ENCODE data around the gene ENG. TPM values are rescaled to one million over a fixed set of nuclear protein-coding genes. Genes with fewer than 3 reads are reported as not detected.

Gene ENG
- total RNA-seq, 1 experiment from 2014 or later = 0.76 TPM

DNA sequence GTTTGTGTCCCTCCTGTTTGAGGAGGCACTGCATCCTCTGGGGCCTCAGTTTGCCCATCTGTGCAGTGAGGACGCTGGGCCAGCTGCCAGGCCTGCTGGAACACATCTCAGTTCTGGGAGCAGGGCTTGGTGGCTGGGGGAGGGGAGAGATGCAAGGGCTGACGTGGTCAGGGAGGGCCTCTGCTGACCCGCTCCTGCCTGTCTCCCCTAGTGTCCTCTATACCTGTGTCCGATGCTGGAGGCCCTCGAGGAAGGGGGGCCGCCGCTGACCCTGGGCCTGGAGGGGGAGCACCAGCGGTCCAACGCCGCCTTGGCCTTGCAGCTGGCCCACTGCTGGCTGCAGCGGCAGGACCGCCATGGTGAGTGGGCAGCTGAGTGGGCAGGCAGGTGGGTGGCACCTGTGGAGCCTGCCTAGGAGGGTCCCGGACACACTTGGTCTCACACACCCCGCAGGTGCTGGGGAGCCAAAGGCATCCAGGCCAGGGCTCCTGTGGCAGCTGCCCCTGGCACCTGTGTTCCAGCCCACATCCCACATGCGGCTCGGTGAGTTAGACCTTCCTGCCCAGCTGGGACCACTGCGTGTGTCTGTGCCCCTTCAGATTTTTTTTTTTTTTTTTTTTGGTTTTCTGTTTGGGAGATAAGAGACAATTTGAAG is 46.0 kb downstream of the ENG start:
- Histone ChIP-seq H3K36me3 (ENCODE audit: control insufficient read depth in 1 of 2, insufficient read depth in 2 of 2, low read length in 2 of 2) (peaks cover 13 to 45% of the 10 kb centered on the region in 2 experiments; a peak in 3 of 4 replicates), H3K4me1 (ENCODE audit: control insufficient read depth in 1 of 2, insufficient read depth in 2 of 2, low read length in 2 of 2) (peaks cover 8 to 23% of the 10 kb centered on the region in 2 experiments), H3K9me3 (ENCODE audit: control insufficient read depth in 1 of 2, insufficient read depth in 1 of 2, low read depth in 1 of 2, low read length in 2 of 2) (no peaks in the 10 kb centered on the region), H3K4me3 (replicated peaks in 1 of 2; ENCODE audit: low read depth in 1 of 2, low read length in 2 of 2) (no peak overlapping the region), H3K27me3 (ENCODE audit: insufficient read depth, low read length) (no peaks in the 10 kb centered on the region), H2AFZ (ENCODE audit: low read depth, low read length, poor library complexity, severe bottlenecking) (no peak overlapping the region), H3K4me2 (ENCODE audit: low read length) (no peak overlapping the region), H3K27ac (ENCODE audit: low read depth, low read length) (peak overlapping the region; percentile 21; the same call in 1 of the 2 replicates), H3K9ac (ENCODE audit: low read length) (no peak overlapping the region), H3K79me2 (ENCODE audit: insufficient read depth, low read length) (peaks cover 30% of the 10 kb centered on the region), H3K9me2 (ENCODE audit: insufficient read depth) (no peaks in the 10 kb centered on the region), H4K20me1 (ENCODE audit: insufficient read depth) (peaks cover 4% of the 10 kb centered on the region; the same call in 1 of the 2 replicates)
- no peak for DNase-seq (ENCODE audit: low read depth, low spot score)
- ChIA-PET POLR2A (interaction anchor here (0.7 kb wide), 1 partner anchor 38 kb away, joined by 3 read pairs; no protein-coding TSS in a partner anchor), RAD21 (ENCODE audit: low non-redundant PET in 1 of 2, low total read pairs in 2 of 2, uncharacterized antibody in 2 of 2, unreplicated experiment in 2 of 2) (no interaction called here), CTCF (no interaction called here)
- TF ChIP-seq YY1 (IDR thresholded peaks at IDR 0.05; ENCODE audit: extremely low read depth, insufficient replicate concordance, low read depth, low read length) = no peak
- no peak for TF ChIP-seq SRF (IDR thresholded peaks at IDR 0.05; ENCODE audit: low read depth)
- TF ChIP-seq, protein P1, sequence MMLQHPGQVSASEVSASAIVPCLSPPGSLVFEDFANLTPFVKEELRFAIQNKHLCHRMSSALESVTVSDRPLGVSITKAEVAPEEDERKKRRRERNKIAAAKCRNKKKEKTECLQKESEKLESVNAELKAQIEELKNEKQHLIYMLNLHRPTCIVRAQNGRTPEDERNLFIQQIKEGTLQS (IDR thresholded peaks at IDR 0.05) = no peak
- no peak for TF ChIP-seq CBX3 (IDR thresholded peaks at IDR 0.05; ENCODE audit: low read depth)
- TF ChIP-seq TCF7L2 (IDR thresholded peaks at IDR 0.05; ENCODE audit: borderline replicate concordance, extremely low read depth, insufficient read depth, insufficient read length) = no peak
- no peak for TF ChIP-seq ELF1 (IDR thresholded peaks at IDR 0.05; ENCODE audit: borderline replicate concordance, low read depth)
- no peak for TF ChIP-seq POLR2AphosphoS5 (IDR thresholded peaks at IDR 0.05; ENCODE audit: low read depth, low read length)
- no peak for TF ChIP-seq ZFX (IDR thresholded peaks at IDR 0.05)
- TF ChIP-seq EZH2 (IDR thresholded peaks at IDR 0.05) = no peak
- TF ChIP-seq, protein P2, sequence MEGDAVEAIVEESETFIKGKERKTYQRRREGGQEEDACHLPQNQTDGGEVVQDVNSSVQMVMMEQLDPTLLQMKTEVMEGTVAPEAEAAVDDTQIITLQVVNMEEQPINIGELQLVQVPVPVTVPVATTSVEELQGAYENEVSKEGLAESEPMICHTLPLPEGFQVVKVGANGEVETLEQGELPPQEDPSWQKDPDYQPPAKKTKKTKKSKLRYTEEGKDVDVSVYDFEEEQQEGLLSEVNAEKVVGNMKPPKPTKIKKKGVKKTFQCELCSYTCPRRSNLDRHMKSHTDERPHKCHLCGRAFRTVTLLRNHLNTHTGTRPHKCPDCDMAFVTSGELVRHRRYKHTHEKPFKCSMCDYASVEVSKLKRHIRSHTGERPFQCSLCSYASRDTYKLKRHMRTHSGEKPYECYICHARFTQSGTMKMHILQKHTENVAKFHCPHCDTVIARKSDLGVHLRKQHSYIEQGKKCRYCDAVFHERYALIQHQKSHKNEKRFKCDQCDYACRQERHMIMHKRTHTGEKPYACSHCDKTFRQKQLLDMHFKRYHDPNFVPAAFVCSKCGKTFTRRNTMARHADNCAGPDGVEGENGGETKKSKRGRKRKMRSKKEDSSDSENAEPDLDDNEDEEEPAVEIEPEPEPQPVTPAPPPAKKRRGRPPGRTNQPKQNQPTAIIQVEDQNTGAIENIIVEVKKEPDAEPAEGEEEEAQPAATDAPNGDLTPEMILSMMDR (IDR thresholded peaks at IDR 0.05 in 2 of 3, conservative IDR thresholded peaks at IDR 0.05 in 1 of 3; ENCODE audit: borderline replicate concordance in 1 of 3, insufficient read depth in 1 of 3, low read depth in 2 of 3, low read length in 2 of 3) = no peak
- ATAC-seq = no peak
- intact Hi-C loops (cut with micrococcal nuclease) = no loop called here
- BruUV-seq (replicated peaks) = no TSS peak
